Neural cell (in vitro differentiated cells): ENCODE results near the gene RPS24.

Source experiments
- EP300 ChIP-seq: fragments of 450-650 bp; conservative IDR thresholded peaks from 2 replicates; pipeline ENCODE4 v1.6.1; 2014; ENCODE audit warnings: antibody characterized with exemption, mild to moderate bottlenecking, moderate library complexity; ENCODE audit not compliant: poor library complexity, severe bottlenecking
- EZH2 ChIP-seq: fragments of 200-600, 300-800 bp; shearing (Covaris generic), sonication (generic); IDR thresholded peaks from 2 replicates; pipeline ENCODE4 v1.6.1; 2014; ENCODE audit warnings: antibody characterized with exemption, low read length, borderline replicate concordance, mild to moderate bottlenecking; ENCODE audit not compliant: insufficient read depth, poor library complexity, severe bottlenecking
- MXI1 ChIP-seq: fragments of 450-650 bp; conservative IDR thresholded peaks from 2 replicates; pipeline ENCODE4 v1.6.1; 2014; ENCODE audit warnings: antibody characterized with exemption, mild to moderate bottlenecking; ENCODE audit not compliant: poor library complexity, severe bottlenecking
- POLR2AphosphoS5 ChIP-seq: IDR thresholded peaks from 2 replicates; pipeline ENCODE4 v1.6.1; 2012
- RAD21 ChIP-seq: fragments of 450-650 bp; conservative IDR thresholded peaks from 2 replicates; pipeline ENCODE4 v1.6.1; 2014; ENCODE audit warnings: antibody characterized with exemption, mild to moderate bottlenecking, moderate library complexity
- SMC3 ChIP-seq: fragments of 450-650 bp; conservative IDR thresholded peaks from 2 replicates; pipeline ENCODE4 v1.6.1; 2014; ENCODE audit warnings: antibody characterized with exemption, mild to moderate bottlenecking, moderate library complexity; ENCODE audit not compliant: poor library complexity
- TAF1 ChIP-seq: IDR thresholded peaks from 2 replicates; pipeline ENCODE4 v1.6.1; 2012; ENCODE audit warnings: low read depth
- TF ChIP-seq, protein P1 (sequence below): fragments of 450-650 bp; IDR thresholded peaks from 2 replicates; pipeline ENCODE4 v1.5.1; 2014; ENCODE audit warnings: antibody characterized with exemption, mild to moderate bottlenecking, moderate library complexity; ENCODE audit not compliant: poor library complexity, severe bottlenecking
- TF ChIP-seq, protein P2 (sequence below): IDR thresholded peaks from 2 replicates; pipeline ENCODE4 v1.6.1; 2012; ENCODE audit warnings: borderline replicate concordance

DNA sequence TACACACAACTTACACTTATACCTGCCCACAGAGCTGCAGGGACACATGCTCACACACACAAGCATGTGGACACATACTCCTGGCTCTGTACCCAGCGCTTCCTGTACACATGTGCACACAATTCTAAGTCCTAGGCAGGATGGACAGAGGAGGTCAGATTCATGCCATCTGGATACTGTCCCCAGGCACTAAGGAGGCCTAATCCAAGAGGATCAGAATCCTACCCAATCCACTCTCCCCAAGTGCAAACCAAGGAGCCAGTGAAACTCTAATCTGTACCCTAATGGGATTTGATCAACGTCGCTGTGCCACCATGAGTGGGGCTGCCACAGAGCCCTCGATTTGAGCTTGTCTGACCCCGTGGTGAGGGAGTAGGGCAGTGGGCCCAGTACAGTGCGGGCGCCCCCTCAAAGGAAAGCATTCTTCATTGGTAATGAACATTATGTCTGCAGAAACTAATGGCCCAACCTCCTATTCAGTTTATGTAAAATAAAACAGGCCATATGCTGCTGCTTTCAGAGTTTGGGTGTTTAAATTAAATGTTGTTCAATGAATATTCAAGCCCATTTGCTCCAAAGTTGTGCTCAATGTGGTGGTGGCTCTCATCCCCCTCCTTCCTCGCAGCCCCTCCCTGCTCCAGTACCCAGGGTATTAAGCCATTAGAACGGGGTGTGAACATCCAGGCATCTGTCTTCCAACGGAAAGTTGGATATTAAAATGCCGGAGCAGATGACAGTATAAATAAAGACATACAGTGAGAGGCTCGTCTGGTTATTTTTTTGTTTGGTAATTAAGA lies 26.4 kb downstream of the RPS24 start:
- TF ChIP-seq, protein P1, sequence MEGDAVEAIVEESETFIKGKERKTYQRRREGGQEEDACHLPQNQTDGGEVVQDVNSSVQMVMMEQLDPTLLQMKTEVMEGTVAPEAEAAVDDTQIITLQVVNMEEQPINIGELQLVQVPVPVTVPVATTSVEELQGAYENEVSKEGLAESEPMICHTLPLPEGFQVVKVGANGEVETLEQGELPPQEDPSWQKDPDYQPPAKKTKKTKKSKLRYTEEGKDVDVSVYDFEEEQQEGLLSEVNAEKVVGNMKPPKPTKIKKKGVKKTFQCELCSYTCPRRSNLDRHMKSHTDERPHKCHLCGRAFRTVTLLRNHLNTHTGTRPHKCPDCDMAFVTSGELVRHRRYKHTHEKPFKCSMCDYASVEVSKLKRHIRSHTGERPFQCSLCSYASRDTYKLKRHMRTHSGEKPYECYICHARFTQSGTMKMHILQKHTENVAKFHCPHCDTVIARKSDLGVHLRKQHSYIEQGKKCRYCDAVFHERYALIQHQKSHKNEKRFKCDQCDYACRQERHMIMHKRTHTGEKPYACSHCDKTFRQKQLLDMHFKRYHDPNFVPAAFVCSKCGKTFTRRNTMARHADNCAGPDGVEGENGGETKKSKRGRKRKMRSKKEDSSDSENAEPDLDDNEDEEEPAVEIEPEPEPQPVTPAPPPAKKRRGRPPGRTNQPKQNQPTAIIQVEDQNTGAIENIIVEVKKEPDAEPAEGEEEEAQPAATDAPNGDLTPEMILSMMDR, result no peak
- TF ChIP-seq EZH2, result no peak
- TF ChIP-seq, protein P2, sequence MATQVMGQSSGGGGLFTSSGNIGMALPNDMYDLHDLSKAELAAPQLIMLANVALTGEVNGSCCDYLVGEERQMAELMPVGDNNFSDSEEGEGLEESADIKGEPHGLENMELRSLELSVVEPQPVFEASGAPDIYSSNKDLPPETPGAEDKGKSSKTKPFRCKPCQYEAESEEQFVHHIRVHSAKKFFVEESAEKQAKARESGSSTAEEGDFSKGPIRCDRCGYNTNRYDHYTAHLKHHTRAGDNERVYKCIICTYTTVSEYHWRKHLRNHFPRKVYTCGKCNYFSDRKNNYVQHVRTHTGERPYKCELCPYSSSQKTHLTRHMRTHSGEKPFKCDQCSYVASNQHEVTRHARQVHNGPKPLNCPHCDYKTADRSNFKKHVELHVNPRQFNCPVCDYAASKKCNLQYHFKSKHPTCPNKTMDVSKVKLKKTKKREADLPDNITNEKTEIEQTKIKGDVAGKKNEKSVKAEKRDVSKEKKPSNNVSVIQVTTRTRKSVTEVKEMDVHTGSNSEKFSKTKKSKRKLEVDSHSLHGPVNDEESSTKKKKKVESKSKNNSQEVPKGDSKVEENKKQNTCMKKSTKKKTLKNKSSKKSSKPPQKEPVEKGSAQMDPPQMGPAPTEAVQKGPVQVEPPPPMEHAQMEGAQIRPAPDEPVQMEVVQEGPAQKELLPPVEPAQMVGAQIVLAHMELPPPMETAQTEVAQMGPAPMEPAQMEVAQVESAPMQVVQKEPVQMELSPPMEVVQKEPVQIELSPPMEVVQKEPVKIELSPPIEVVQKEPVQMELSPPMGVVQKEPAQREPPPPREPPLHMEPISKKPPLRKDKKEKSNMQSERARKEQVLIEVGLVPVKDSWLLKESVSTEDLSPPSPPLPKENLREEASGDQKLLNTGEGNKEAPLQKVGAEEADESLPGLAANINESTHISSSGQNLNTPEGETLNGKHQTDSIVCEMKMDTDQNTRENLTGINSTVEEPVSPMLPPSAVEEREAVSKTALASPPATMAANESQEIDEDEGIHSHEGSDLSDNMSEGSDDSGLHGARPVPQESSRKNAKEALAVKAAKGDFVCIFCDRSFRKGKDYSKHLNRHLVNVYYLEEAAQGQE, result no peak
- TF ChIP-seq TAF1, result no peak
- no peak for TF ChIP-seq EP300
- TF ChIP-seq POLR2AphosphoS5, result no peak
- TF ChIP-seq RAD21, result no peak
- TF ChIP-seq SMC3, result no peak
- no peak for TF ChIP-seq MXI1
